ENCODE data around the gene CACNA2D4. TPM values are rescaled to one million over a fixed set of nuclear protein-coding genes. Genes with fewer than 3 reads are reported as not detected.

The CACNA2D4 gene
- total RNA-seq, 1 experiment from 2014 or later: 1.7 TPM

- ChIA-PET RAD21 (ENCODE audit: low non-redundant PET in 1 of 2, low total read pairs in 2 of 2, uncharacterized antibody in 2 of 2, unreplicated experiment in 2 of 2) (no interaction called here), CTCF (no interaction called here), POLR2A (no interaction called here)
- peaks cover 3% of the 10 kb centered on the region; the same call in 1 of the 2 replicates for H3K27me3 ChIP-seq (ENCODE audit: insufficient read depth, low read length)
- no peak overlapping the region for H3K27ac ChIP-seq (ENCODE audit: low read depth, low read length)
- no peaks in the 10 kb centered on the region for H3K79me2 ChIP-seq (ENCODE audit: insufficient read depth, low read length)
- H4K20me1 ChIP-seq (ENCODE audit: insufficient read depth): no peaks in the 10 kb centered on the region
- no peak overlapping the region for H2AFZ ChIP-seq (ENCODE audit: low read depth, low read length, poor library complexity, severe bottlenecking)
- TF ChIP-seq MAX (IDR thresholded peaks at IDR 0.05): no peak
- no peak for TF ChIP-seq SIN3A (IDR thresholded peaks at IDR 0.05; ENCODE audit: low read depth)
- no peak for TF ChIP-seq RAD21 (IDR thresholded peaks at IDR 0.05; ENCODE audit: low read depth)
- no peak for TF ChIP-seq FOSL1 (IDR thresholded peaks at IDR 0.05; ENCODE audit: low read depth)
- no peak for TF ChIP-seq YY1 (IDR thresholded peaks at IDR 0.05; ENCODE audit: extremely low read depth, insufficient replicate concordance, low read depth, low read length)
- TF ChIP-seq CBX3 (IDR thresholded peaks at IDR 0.05; ENCODE audit: low read depth): no peak
- TF ChIP-seq ELF1 (IDR thresholded peaks at IDR 0.05; ENCODE audit: borderline replicate concordance, low read depth): no peak
- no peak for TF ChIP-seq EZH2 (IDR thresholded peaks at IDR 0.05)
- TF ChIP-seq TCF7L2 (IDR thresholded peaks at IDR 0.05; ENCODE audit: borderline replicate concordance, extremely low read depth, insufficient read depth, insufficient read length): no peak
- no peak for TF ChIP-seq ZNF274 (IDR thresholded peaks at IDR 0.05; ENCODE audit: low read depth, low read length)
- no peak for TF ChIP-seq ZBTB33 (IDR thresholded peaks at IDR 0.05; ENCODE audit: extremely low read depth, insufficient replicate concordance, low read length)
- no peak for TF ChIP-seq ZFX (IDR thresholded peaks at IDR 0.05)
- TF ChIP-seq POLR2AphosphoS5 (IDR thresholded peaks at IDR 0.05; ENCODE audit: low read depth, low read length): no peak
- no peak for TF ChIP-seq JUND (IDR thresholded peaks at IDR 0.05)
- TF ChIP-seq EGR1 (IDR thresholded peaks at IDR 0.05; ENCODE audit: low read depth): no peak
- no peak for TF ChIP-seq ATF3 (IDR thresholded peaks at IDR 0.05)
- TF ChIP-seq EZH2phosphoT487 (IDR thresholded peaks at IDR 0.05; ENCODE audit: borderline replicate concordance): no peak
- TF ChIP-seq REST (IDR thresholded peaks at IDR 0.05; ENCODE audit: low read depth): no peak
- TF ChIP-seq POLR2A (IDR thresholded peaks at IDR 0.05; ENCODE audit: borderline replicate concordance, extremely low read depth, insufficient read depth, insufficient read length): no peak
- no peak for TF ChIP-seq CTCF (IDR thresholded peaks at IDR 0.05 in 2 of 3, conservative IDR thresholded peaks at IDR 0.05 in 1 of 3; ENCODE audit: borderline replicate concordance in 1 of 3, insufficient read depth in 1 of 3, low read depth in 2 of 3, low read length in 2 of 3)
- ATAC-seq (no peak), DNase-seq (ENCODE audit: low read depth, low spot score) (no peak)
- BruUV-seq (replicated peaks): no TSS peak
- H3K36me3 ChIP-seq (ENCODE audit: control insufficient read depth in 1 of 2, insufficient read depth in 2 of 2, low read length in 2 of 2): no peaks in the 10 kb centered on the region
- H3K4me2 ChIP-seq (ENCODE audit: low read length): no peak overlapping the region
- H3K9ac ChIP-seq (ENCODE audit: low read length): no peak overlapping the region
- no peak overlapping the region for H3K4me3 ChIP-seq (replicated peaks in 1 of 2; ENCODE audit: low read depth in 1 of 2, low read length in 2 of 2)
- no peaks in the 10 kb centered on the region for H3K9me3 ChIP-seq (ENCODE audit: control insufficient read depth in 1 of 2, insufficient read depth in 1 of 2, low read depth in 1 of 2, low read length in 2 of 2)
- H3K4me1 ChIP-seq (ENCODE audit: control insufficient read depth in 1 of 2, insufficient read depth in 2 of 2, low read length in 2 of 2): no peaks in the 10 kb centered on the region
- intact Hi-C loops (cut with micrococcal nuclease): no loop called here
- no peaks in the 10 kb centered on the region for H3K9me2 ChIP-seq (ENCODE audit: insufficient read depth)
These were observed 80.1 kb downstream of the CACNA2D4 start for GRCh38 chr12:1838205-1838993.
